HEK293 (cell line): ENCODE data around the gene TCEANC2.

Experiments
- CTCF ChIA-PET: fragments of 350-600 bp; formaldehyde crosslinking; extraction: SDS; loops from one replicate; lab custom pipeline; 2021; ENCODE audit warnings: antibody characterized with exemption; lab: Yijun Ruan, JAX
- POLR2A ChIA-PET: fragments of 300-600 bp; formaldehyde crosslinking; extraction: SDS; loops from one replicate; lab custom pipeline; 2020; ENCODE audit warnings: antibody characterized with exemption, inconsistent platforms; lab: Yijun Ruan, JAX
- H3K27ac ChIP-seq: fragments of 200-500 bp; sonication (Bioruptor generic); 2 replicates; pipeline ENCODE4 v1.5.1; 2014; ENCODE audit warnings: low read depth, low read length, control low read depth, inconsistent platforms; ENCODE audit errors: extremely low read depth
- H3K36me3 ChIP-seq, 2 experiments: fragments of 200-500 bp in 1 of 2; sonication (Bioruptor generic) in 1 of 2; 1 replicate in 1 of 2; 2 replicates in 1 of 2; pipeline ENCODE4 v1.5.1; 2014 to 2017; ENCODE audit warnings: inconsistent platforms in 2 of 2, low read length in 2 of 2; ENCODE audit not compliant: control insufficient read depth in 2 of 2, insufficient read depth in 1 of 2
- H3K4me1 ChIP-seq: fragments of 200-500 bp; sonication (Bioruptor generic); 2 replicates; pipeline ENCODE4 v1.5.1; 2014; ENCODE audit warnings: mild to moderate bottlenecking, low read length, inconsistent platforms; ENCODE audit not compliant: control insufficient read depth, insufficient read depth
- H3K4me3 ChIP-seq: 2 replicates; pipeline ENCODE4 v1.5.1; 2011; ENCODE audit warnings: low read depth, mild to moderate bottlenecking, control low read depth, low read length, moderate library complexity
- H3K9me3 ChIP-seq: fragments of 200-500 bp; sonication (Bioruptor generic); 2 replicates; pipeline ENCODE4 v1.5.1; 2014; ENCODE audit warnings: low read depth, low read length, inconsistent platforms; ENCODE audit not compliant: control insufficient read depth, insufficient read depth
- ATF2 ChIP-seq: fragments of 450-650 bp; formaldehyde crosslinking; IDR thresholded peaks from 2 replicates; pipeline ENCODE4 v1.5.1; 2016; ENCODE audit warnings: missing biosample characterization, missing genetic modification characterization, low read depth
- OSR2 ChIP-seq: fragments of 450-650 bp; formaldehyde crosslinking; IDR thresholded peaks from 2 replicates; pipeline ENCODE4 v1.5.1; 2016; ENCODE audit warnings: missing biosample characterization, missing genetic modification characterization
- YY1 ChIP-seq: fragments of 450-650 bp; formaldehyde crosslinking; IDR thresholded peaks from 2 replicates; pipeline ENCODE4 v1.5.1; 2018; ENCODE audit warnings: missing biosample characterization, missing genetic modification characterization
- ZBTB8A ChIP-seq: fragments of 450-650 bp; formaldehyde crosslinking; IDR thresholded peaks from 2 replicates; pipeline ENCODE4 v1.5.1; 2016; ENCODE audit warnings: missing biosample characterization, missing genetic modification characterization
- ZFP41 ChIP-seq: fragments of 450-650 bp; formaldehyde crosslinking; IDR thresholded peaks from 2 replicates; pipeline ENCODE4 v1.5.1; 2016; ENCODE audit warnings: missing biosample characterization, missing genetic modification characterization, borderline replicate concordance
- ZNF114 ChIP-seq: fragments of 450-650 bp; formaldehyde crosslinking; IDR thresholded peaks from 2 replicates; pipeline ENCODE4 v1.5.0; 2017; ENCODE audit warnings: missing biosample characterization, missing genetic modification characterization
- ZNF157 ChIP-seq: fragments of 450-650 bp; formaldehyde crosslinking; IDR thresholded peaks from 2 replicates; pipeline ENCODE4 v1.5.1; 2016; ENCODE audit warnings: missing biosample characterization, missing genetic modification characterization
- ZNF175 ChIP-seq: fragments of 450-650 bp; formaldehyde crosslinking; IDR thresholded peaks from 2 replicates; pipeline ENCODE4 v1.5.1; 2016; ENCODE audit warnings: missing biosample characterization, missing genetic modification characterization
- ZNF2 ChIP-seq: fragments of 450-650 bp; formaldehyde crosslinking; IDR thresholded peaks from 2 replicates; pipeline ENCODE4 v1.5.1; 2016; ENCODE audit warnings: missing biosample characterization, missing genetic modification characterization
- ZNF202 ChIP-seq: fragments of 450-650 bp; formaldehyde crosslinking; IDR thresholded peaks from 2 replicates; pipeline ENCODE4 v1.5.1; 2016; ENCODE audit warnings: missing biosample characterization, missing genetic modification characterization, borderline replicate concordance
- ZNF274 ChIP-seq, 2 experiments: fragments of 200-500 bp in 1 of 2; fragments of 450-650 bp in 1 of 2; sonication (Bioruptor generic) in 1 of 2; formaldehyde crosslinking in 1 of 2; IDR thresholded peaks; 2 replicates each; pipeline versions ENCODE4 v1.5.1 to v1.6.1; 2014 to 2016; ENCODE audit warnings: borderline replicate concordance in 1 of 2, inconsistent platforms in 1 of 2, low read length in 1 of 2, missing biosample characterization in 1 of 2, missing genetic modification characterization in 1 of 2
- ZNF391 ChIP-seq: fragments of 450-650 bp; formaldehyde crosslinking; IDR thresholded peaks from 2 replicates; pipeline ENCODE4 v1.5.1; 2016; ENCODE audit warnings: low read depth, missing biosample characterization, missing genetic modification characterization, borderline replicate concordance
- ZNF501 ChIP-seq: fragments of 450-650 bp; formaldehyde crosslinking; IDR thresholded peaks from 2 replicates; pipeline ENCODE4 v1.5.1; 2016; ENCODE audit warnings: missing biosample characterization, missing genetic modification characterization
- ZNF701 ChIP-seq: fragments of 450-650 bp; formaldehyde crosslinking; IDR thresholded peaks from 2 replicates; pipeline ENCODE4 v1.5.1; 2016; ENCODE audit warnings: missing biosample characterization, missing genetic modification characterization
- ZSCAN16 ChIP-seq: fragments of 450-650 bp; formaldehyde crosslinking; IDR thresholded peaks from 2 replicates; pipeline ENCODE4 v1.5.1; 2016; ENCODE audit warnings: missing biosample characterization, missing genetic modification characterization
- TF ChIP-seq, protein P1 (sequence below): fragments of 450-650 bp; formaldehyde crosslinking; IDR thresholded peaks from 2 replicates; pipeline ENCODE4 v1.5.1; 2016; ENCODE audit warnings: missing biosample characterization, missing genetic modification characterization
- TF ChIP-seq, protein P2 (sequence below): fragments of 450-650 bp; formaldehyde crosslinking; IDR thresholded peaks from 2 replicates; pipeline ENCODE4 v1.5.1; 2016; ENCODE audit warnings: missing biosample characterization, missing genetic modification characterization
- TF ChIP-seq, protein P3 (sequence below): fragments of 450-650 bp; formaldehyde crosslinking; IDR thresholded peaks from 2 replicates; pipeline ENCODE4 v1.5.1; 2017; ENCODE audit warnings: missing biosample characterization, missing genetic modification characterization

Gene TCEANC2

DNA sequence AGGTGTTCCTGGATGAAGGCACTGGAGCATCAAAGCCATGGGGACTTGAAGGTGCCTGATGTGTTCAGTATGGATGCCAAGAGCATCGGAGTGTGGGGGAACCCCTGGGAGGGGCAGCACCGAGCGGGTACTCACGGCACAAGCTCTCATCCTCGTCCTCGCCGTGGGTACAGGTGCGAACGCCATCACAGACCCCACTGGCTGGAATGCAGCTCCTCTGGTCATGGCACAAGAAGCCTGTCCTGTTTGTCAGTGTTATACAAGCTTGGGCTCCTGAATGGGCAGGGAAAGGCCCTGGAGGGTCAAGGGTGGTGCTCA lies 41.4 kb upstream of the TCEANC2 start:
- H3K4me1 ChIP-seq: peaks cover 5% of the 10 kb centered on the region
- TF ChIP-seq ZNF202 (no peak), ZNF114 (tag by site-specific recombination) (no peak), OSR2 (tag by site-specific recombination) (no peak), ATF2 (tag by site-specific recombination) (no peak), ZFP41 (tag by site-specific recombination) (no peak)
- no peaks in the 10 kb centered on the region for H3K9me3 ChIP-seq
- ChIA-PET CTCF (interaction anchor here (0.9 kb wide), 1 partner anchor 109 kb away, joined by 3 read pairs; no protein-coding TSS in a partner anchor), POLR2A (no interaction called here)
- H3K4me3 ChIP-seq: no peak overlapping the region
- H3K27ac ChIP-seq: no peak overlapping the region
- no peaks in the 10 kb centered on the region for H3K36me3 ChIP-seq

GRCh38 chr1:54012863-54013262 lies 40.5 kb upstream of the TCEANC2 start:
- CTCF ChIA-PET: interaction anchor here (0.5 to 0.9 kb wide), 2 partner anchors 23 to 108 kb away, joined by 3 to 4 read pairs; no protein-coding TSS in a partner anchor
- POLR2A ChIA-PET: no interaction called here
- H3K36me3 ChIP-seq: no peaks in the 10 kb centered on the region

More at GRCh38 chr1:54012863-54013262, 40.5 kb upstream of the TCEANC2 start:
- no peak for TF ChIP-seq ZNF391 (tag by site-specific recombination)
- TF ChIP-seq, protein P1, sequence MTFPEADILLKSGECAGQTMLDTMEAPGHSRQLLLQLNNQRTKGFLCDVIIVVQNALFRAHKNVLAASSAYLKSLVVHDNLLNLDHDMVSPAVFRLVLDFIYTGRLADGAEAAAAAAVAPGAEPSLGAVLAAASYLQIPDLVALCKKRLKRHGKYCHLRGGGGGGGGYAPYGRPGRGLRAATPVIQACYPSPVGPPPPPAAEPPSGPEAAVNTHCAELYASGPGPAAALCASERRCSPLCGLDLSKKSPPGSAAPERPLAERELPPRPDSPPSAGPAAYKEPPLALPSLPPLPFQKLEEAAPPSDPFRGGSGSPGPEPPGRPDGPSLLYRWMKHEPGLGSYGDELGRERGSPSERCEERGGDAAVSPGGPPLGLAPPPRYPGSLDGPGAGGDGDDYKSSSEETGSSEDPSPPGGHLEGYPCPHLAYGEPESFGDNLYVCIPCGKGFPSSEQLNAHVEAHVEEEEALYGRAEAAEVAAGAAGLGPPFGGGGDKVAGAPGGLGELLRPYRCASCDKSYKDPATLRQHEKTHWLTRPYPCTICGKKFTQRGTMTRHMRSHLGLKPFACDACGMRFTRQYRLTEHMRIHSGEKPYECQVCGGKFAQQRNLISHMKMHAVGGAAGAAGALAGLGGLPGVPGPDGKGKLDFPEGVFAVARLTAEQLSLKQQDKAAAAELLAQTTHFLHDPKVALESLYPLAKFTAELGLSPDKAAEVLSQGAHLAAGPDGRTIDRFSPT (tag by site-specific recombination): no peak
- TF ChIP-seq ZNF114 (tag by site-specific recombination): no peak
- no peak for TF ChIP-seq ZNF501 (tag by site-specific recombination)
- no peak for TF ChIP-seq ZBTB8A (tag by site-specific recombination)
- TF ChIP-seq ZNF157 (tag by site-specific recombination): no peak
- no peak for TF ChIP-seq ZSCAN16
- TF ChIP-seq YY1 (tag by site-specific recombination): no peak
- TF ChIP-seq, protein P2, sequence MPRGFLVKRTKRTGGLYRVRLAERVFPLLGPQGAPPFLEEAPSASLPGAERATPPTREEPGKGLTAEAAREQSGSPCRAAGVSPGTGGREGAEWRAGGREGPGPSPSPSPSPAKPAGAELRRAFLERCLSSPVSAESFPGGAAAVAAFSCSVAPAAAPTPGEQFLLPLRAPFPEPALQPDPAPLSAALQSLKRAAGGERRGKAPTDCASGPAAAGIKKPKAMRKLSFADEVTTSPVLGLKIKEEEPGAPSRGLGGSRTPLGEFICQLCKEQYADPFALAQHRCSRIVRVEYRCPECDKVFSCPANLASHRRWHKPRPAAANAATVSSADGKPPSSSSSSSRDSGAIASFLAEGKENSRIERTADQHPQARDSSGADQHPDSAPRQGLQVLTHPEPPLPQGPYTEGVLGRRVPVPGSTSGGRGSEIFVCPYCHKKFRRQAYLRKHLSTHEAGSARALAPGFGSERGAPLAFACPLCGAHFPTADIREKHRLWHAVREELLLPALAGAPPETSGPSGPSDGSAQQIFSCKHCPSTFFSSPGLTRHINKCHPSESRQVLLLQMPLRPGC: no peak
- no peak for TF ChIP-seq ZNF175 (tag by site-specific recombination)
- no peak for TF ChIP-seq OSR2 (tag by site-specific recombination)
- TF ChIP-seq ZNF701 (tag by site-specific recombination): no peak
- TF ChIP-seq, protein P3, sequence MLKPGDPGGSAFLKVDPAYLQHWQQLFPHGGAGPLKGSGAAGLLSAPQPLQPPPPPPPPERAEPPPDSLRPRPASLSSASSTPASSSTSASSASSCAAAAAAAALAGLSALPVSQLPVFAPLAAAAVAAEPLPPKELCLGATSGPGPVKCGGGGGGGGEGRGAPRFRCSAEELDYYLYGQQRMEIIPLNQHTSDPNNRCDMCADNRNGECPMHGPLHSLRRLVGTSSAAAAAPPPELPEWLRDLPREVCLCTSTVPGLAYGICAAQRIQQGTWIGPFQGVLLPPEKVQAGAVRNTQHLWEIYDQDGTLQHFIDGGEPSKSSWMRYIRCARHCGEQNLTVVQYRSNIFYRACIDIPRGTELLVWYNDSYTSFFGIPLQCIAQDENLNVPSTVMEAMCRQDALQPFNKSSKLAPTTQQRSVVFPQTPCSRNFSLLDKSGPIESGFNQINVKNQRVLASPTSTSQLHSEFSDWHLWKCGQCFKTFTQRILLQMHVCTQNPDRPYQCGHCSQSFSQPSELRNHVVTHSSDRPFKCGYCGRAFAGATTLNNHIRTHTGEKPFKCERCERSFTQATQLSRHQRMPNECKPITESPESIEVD (tag by site-specific recombination): no peak
- TF ChIP-seq ZNF2: no peak
- TF ChIP-seq ZNF274 (IDR thresholded peaks at IDR 0.05; ENCODE audit: low read length): no peak
- TF ChIP-seq ZNF274 (tag by site-specific recombination; IDR thresholded peaks at IDR 0.05; ENCODE audit: borderline replicate concordance): no peak
- Histone ChIP-seq H3K9me3 (no peaks in the 10 kb centered on the region), H3K4me3 (no peak overlapping the region), H3K4me1 (peaks cover 5% of the 10 kb centered on the region), H3K27ac (no peak overlapping the region)
